Esophagus squamous epithelium (tissue), 4 donors: ENCODE measurements around the gene BBS5.

Experiments
- CTCF ChIP-seq, 6 experiments: fragments of 450-650 bp in 4 of 6; fragments of 200-600 bp in 2 of 6; sonication (generic) in 2 of 6; IDR thresholded peaks; one replicate each; pipeline ENCODE4 v1.5.1; 2016 to 2019; ENCODE audit warnings: antibody characterized with exemption in 6 of 6, mild to moderate bottlenecking in 4 of 6, moderate library complexity in 4 of 6
- POLR2A ChIP-seq, 4 donors: fragments of 450-650 bp; IDR thresholded peaks; one replicate each; pipeline ENCODE4 v1.6.1; 2017; ENCODE audit warnings: antibody characterized with exemption in 4 of 4, mild to moderate bottlenecking in 4 of 4, moderate library complexity in 3 of 4

- TF ChIP-seq POLR2A (IDR thresholded peaks at IDR 0.05) (no peak), CTCF (IDR thresholded peaks at IDR 0.05) (no peak)
Observed at GRCh38 chr2:169510496-169510895, 31.2 kb downstream of the BBS5 start.
